Measurements from ENCODE around the gene MIX23. TPM values are rescaled to one million over a fixed set of nuclear protein-coding genes. Genes with fewer than 3 reads are reported as not detected.

Gene MIX23
- total and polyA plus RNA-seq, 11 donors, result 15.1 to 73.8 (median 28.5) TPM

GRCh38 chr3:122409446-122409845 is 26.4 kb upstream of the MIX23 start:
- Histone ChIP-seq H3K9me3 (no peaks in the 10 kb centered on the region), H3K27ac (peak overlapping the region in 1 of 12 donors; percentile 83), H3K36me3 (peaks cover 0 to 94% (median 72%) of the 10 kb centered on the region in 9 donors), H3K4me3 (peak overlapping the region in 1 of 12 donors; percentile 32), H3K4me1 (peaks cover 0 to 19% (median 6%) of the 10 kb centered on the region in 12 donors), H3K27me3 (no peaks in the 10 kb centered on the region)
- no peak for DNase-seq
- no peak for TF ChIP-seq CTCF (IDR thresholded peaks at IDR 0.05)
- no peak for TF ChIP-seq POLR2A (IDR thresholded peaks at IDR 0.05)
- WGBS, 4 donors, result 71 to 82% (median 81%) methylated on average over 6 of the region's 6 CpGs
- intact Hi-C loops (cut with DNase I), result no loop called here
- ATAC-seq, result no peak

- peaks cover 0 to 23% (median 0%) of the 10 kb centered on the region in 12 donors for H3K4me1 ChIP-seq
- H3K36me3 ChIP-seq, result peaks cover 0 to 100% (median 87%) of the 10 kb centered on the region in 9 donors
- H3K27me3 ChIP-seq, result no peaks in the 10 kb centered on the region
- peak overlapping the region in 1 of 12 donors; percentile 83 for H3K27ac ChIP-seq
- intact Hi-C loops (cut with DNase I), result no loop called here
- WGBS, 4 donors, result 88 to 94% (median 92%) methylated on average over 1 of the region's 1 CpG
- no peak for ATAC-seq
- TF ChIP-seq POLR2A (IDR thresholded peaks at IDR 0.05), result no peak
- TF ChIP-seq CTCF (IDR thresholded peaks at IDR 0.05), result no peak
- no peaks in the 10 kb centered on the region for H3K9me3 ChIP-seq
- H3K4me3 ChIP-seq, result no peak overlapping the region
- no peak for DNase-seq
These were observed 24.9 kb upstream of the MIX23 start for GRCh38 chr3:122407946-122408345.

GRCh38 chr3:122406198-122406597 is 23.2 kb upstream of the MIX23 start:
- WGBS, 4 donors, result 83 to 100% (median 95%) methylated on average over 4 of the region's 4 CpGs
- intact Hi-C loops (cut with DNase I), result no loop called here
- no peaks in the 10 kb centered on the region for H3K9me3 ChIP-seq
- no peak overlapping the region for H3K4me3 ChIP-seq
- H3K36me3 ChIP-seq, result peaks cover 0 to 89% (median 76%) of the 10 kb centered on the region in 9 donors
- H3K27ac ChIP-seq, result no peak overlapping the region
- ATAC-seq, result peak in 2 of 4 donors; percentile 56 to 63
- no peaks in the 10 kb centered on the region for H3K27me3 ChIP-seq
- no peak for DNase-seq
- H3K4me1 ChIP-seq, result peaks cover 0 to 24% (median 0%) of the 10 kb centered on the region in 12 donors
- no peak for TF ChIP-seq POLR2A (IDR thresholded peaks at IDR 0.05)
- TF ChIP-seq CTCF (IDR thresholded peaks at IDR 0.05), result no peak

GRCh38 chr3:122405015-122405414 is 22.0 kb upstream of the MIX23 start:
- Histone ChIP-seq H3K4me3 (no peak overlapping the region), H3K4me1 (peaks cover 0 to 20% (median 0%) of the 10 kb centered on the region in 12 donors), H3K27me3 (no peaks in the 10 kb centered on the region), H3K9me3 (no peaks in the 10 kb centered on the region), H3K36me3 (peaks cover 0 to 77% (median 64%) of the 10 kb centered on the region in 9 donors), H3K27ac (no peak overlapping the region)
- intact Hi-C loops (cut with DNase I), result no loop called here
- TF ChIP-seq POLR2A (IDR thresholded peaks at IDR 0.05) (no peak), CTCF (IDR thresholded peaks at IDR 0.05) (no peak)
- ATAC-seq (no peak), DNase-seq (no peak)
- WGBS, 4 donors, result 75 to 89% (median 84%) methylated on average over 3 of the region's 3 CpGs
